CD4-positive, alpha-beta T cell (primary cell): ENCODE results near the gene MZT2A. TPM values are rescaled to one million over a fixed set of nuclear protein-coding genes. Genes with fewer than 3 reads are reported as not detected.

Experiments
- microRNA-seq: library from miRNA; unstranded; fragments of <30 nt; microRNA quantifications from one replicate; pipeline ENCODE4 v1.2.0, GENCODE V29; 2021; ENCODE audit warnings: borderline microRNAs expressed, borderline replicate concordance
- total RNA-seq, 174 experiments: library from RNA in 2 of 174; stranded (reverse) in 2 of 174; gene quantifications; one replicate each; pipeline ENCODE4 v1.2.3 and lab custom pipeline; 2021 to 2026

Gene MZT2A
- total RNA-seq, 2 experiments from 2014 or later = 55.3 to 58.7 TPM

Small RNA genes lying within 50 kb of the gene (microRNA-seq; reads per million reads assigned to microRNA genes)
- gene MIR4784 = not detected

Other genes starting within 250 kb of the MZT2A start
- gene RAB6D, start 128.2 kb downstream of the MZT2A start, total RNA-seq = not detected
- not detected for gene TUBA3D, start 16.3 kb downstream of the MZT2A start, total RNA-seq
- under 1 TPM; 0.50 to 0.60 TPM for gene CCDC74A, start 35.5 kb upstream of the MZT2A start, total RNA-seq